IPS-15b (cell line): ENCODE results near the gene C1orf21.

Experiments
- H3K27me3 ChIP-seq: one replicate; pipeline ENCODE4 v1.6.1; 2013; ENCODE audit warnings: low read length; ENCODE audit not compliant: control insufficient read depth, insufficient read depth
- H3K36me3 ChIP-seq: one replicate; pipeline ENCODE4 v1.6.1; 2013; ENCODE audit warnings: low read length; ENCODE audit not compliant: control insufficient read depth, insufficient read depth
- H3K4me1 ChIP-seq: one replicate; pipeline ENCODE4 v1.6.1; 2013; ENCODE audit warnings: mild to moderate bottlenecking, low read length; ENCODE audit not compliant: control insufficient read depth, insufficient read depth
- H3K4me3 ChIP-seq: one replicate; pipeline ENCODE4 v1.5.1; 2013; ENCODE audit warnings: low read depth, low read length
- H3K9ac ChIP-seq: one replicate; pipeline ENCODE4 v1.6.1; 2013; ENCODE audit warnings: low read depth, mild to moderate bottlenecking, low read length
- H3K9me3 ChIP-seq: one replicate; pipeline ENCODE4 v1.6.1; 2013; ENCODE audit warnings: mild to moderate bottlenecking, low read length; ENCODE audit not compliant: control insufficient read depth, insufficient read depth

The C1orf21 gene

DNA sequence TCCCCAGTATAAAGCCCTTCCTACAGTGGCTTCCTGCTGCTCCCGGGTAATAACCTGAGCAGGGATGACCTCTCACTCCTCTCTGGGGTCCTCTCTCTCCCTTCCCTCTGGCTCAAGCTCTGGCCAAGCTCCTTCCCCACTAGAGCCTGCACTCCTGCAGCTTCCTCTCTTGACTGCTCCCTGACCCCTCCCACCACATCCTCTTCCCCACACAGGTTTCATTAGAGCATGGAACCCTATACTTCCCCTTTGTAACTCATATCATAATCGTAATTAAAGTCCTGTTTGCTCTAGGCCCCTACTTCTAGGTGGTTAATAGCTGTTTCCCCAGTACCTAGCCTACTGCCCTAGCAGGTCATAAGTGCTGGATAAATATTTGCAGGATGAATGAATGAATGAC, 146.2 kb downstream of the C1orf21 start:
- no peak overlapping the region for H3K9ac ChIP-seq
- H3K4me1 ChIP-seq: no peaks in the 10 kb centered on the region
- H3K9me3 ChIP-seq: no peaks in the 10 kb centered on the region
- no peak overlapping the region for H3K4me3 ChIP-seq
- H3K27me3 ChIP-seq: no peaks in the 10 kb centered on the region
- peaks cover 3% of the 10 kb centered on the region for H3K36me3 ChIP-seq

DNA sequence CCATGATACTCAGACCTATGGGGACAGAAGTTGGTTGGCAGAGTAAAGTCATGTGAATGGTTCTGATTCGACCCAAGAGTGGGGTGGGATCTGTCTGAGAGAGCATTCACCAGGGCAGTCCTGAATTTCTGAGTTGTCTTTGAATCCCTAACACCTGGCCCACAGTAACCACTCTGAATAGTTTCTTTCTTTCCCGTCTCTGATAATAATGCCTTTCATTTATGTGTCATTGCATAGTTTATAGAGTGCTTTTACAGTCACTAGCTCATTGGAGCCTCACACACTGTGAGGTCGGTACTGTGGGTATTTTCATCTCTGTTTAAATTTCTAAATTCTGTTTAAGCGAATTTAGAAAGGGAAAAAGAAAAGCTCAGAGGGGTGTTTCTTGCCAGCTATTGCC, 147.1 kb downstream of the C1orf21 start:
- no peak overlapping the region for H3K9ac ChIP-seq
- peaks cover 3% of the 10 kb centered on the region for H3K36me3 ChIP-seq
- H3K27me3 ChIP-seq: no peaks in the 10 kb centered on the region
- no peaks in the 10 kb centered on the region for H3K9me3 ChIP-seq
- H3K4me3 ChIP-seq: no peak overlapping the region
- H3K4me1 ChIP-seq: no peaks in the 10 kb centered on the region

DNA sequence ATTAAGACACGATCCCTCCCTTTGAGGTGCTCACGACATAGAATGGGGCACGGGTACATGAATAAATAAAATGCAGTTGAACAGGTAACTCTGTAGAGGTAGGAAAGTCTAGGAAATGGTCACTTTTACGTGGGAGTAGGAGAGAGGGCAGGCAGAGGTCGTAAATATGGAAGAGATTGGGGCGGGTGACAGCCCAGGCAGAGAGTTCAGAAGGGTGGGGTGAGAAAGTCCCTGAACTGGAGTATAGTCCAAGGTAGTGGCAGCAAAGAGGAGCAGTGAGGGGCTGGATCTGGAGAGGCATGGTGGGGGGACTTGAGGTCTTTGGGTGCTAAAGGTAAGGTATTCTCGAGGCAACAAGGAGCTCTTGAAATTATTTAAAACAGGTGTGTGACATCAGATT, 147.9 kb downstream of the C1orf21 start:
- no peak overlapping the region for H3K9ac ChIP-seq

DNA sequence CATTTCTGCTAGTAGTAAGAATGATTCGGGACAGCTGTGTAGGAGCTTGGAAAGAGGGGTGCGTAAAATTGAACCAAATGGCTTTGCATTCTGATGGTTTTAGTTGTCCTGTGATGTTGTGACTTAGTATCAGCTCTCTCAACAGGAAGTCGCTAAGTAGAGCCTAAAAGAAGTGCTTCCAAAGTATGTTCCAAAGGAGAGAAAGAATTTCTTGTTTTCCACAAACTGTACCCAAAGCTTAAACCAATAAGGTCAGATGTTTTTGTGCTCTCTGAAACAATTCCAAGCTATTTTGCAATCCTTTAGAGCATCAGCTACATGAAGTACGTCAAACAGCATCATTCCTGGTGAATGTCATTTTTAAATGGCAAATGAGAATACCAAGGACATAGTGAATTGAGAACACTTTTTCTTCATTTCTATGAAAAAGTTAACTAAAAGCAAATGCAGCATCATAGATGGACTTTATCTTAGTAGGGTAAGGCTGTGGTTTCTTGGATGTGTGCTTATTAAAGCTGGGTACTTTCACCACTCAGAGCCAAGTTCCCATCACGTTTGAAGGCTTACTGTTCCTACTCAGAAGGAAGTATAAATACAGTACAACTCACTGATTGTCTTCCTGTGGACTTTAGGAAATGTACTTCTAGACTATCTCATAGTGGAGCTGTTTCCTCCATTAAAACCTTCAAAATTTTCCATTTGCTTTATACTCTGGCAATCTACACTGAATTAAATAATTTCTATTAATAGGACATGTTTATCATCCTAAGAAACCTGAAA, 148.6 kb downstream of the C1orf21 start:
- no peaks in the 10 kb centered on the region for H3K9me3 ChIP-seq
- H3K27me3 ChIP-seq: no peaks in the 10 kb centered on the region
- H3K9ac ChIP-seq: no peak overlapping the region
- H3K4me3 ChIP-seq: no peak overlapping the region
- H3K36me3 ChIP-seq: peaks cover 3% of the 10 kb centered on the region
- H3K4me1 ChIP-seq: no peaks in the 10 kb centered on the region

More for the DNA sequence above, 147.9 kb downstream of the C1orf21 start:
- Histone ChIP-seq H3K27me3 (no peaks in the 10 kb centered on the region), H3K9me3 (no peaks in the 10 kb centered on the region), H3K4me3 (no peak overlapping the region), H3K4me1 (no peaks in the 10 kb centered on the region), H3K36me3 (peaks cover 3% of the 10 kb centered on the region)

DNA sequence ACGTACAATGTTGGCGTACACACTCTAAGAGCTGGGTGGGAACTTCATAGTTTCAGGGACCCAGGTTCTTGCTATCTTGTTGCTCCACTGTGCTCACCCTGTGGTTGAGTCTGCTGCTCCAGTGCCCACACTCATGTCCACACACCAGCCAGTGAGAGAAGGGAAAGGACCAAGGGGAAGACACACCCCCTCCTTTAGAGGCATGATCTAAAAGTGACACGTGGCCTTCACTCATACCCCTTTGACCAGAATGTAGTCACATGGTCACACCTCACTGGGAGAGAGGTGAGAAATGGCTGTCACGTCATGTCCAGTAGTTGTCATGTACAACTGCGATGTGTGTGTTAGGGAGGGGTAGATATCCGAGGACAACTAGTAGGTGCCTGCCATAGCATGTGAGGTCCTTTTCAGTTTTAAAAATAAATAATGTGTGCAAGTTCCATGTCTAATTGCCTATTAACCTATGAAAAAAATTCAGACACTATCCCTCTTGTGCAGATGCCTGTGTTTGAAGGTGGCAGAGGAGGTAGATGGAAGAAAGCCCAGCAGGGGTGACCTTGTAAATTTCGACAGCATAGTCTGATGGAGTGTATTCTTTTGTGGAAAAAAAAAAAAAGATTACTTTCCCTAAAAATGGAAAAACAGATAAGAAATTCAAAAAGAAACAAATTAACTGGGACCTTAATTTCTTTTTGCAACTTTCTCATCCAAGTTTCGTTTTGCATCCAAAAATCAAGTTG, 149.6 kb downstream of the C1orf21 start:
- no peaks in the 10 kb centered on the region for H3K27me3 ChIP-seq
- H3K36me3 ChIP-seq: peaks cover 3% of the 10 kb centered on the region
- no peak overlapping the region for H3K4me3 ChIP-seq
- H3K9me3 ChIP-seq: no peaks in the 10 kb centered on the region
- no peak overlapping the region for H3K9ac ChIP-seq
- no peaks in the 10 kb centered on the region for H3K4me1 ChIP-seq

DNA sequence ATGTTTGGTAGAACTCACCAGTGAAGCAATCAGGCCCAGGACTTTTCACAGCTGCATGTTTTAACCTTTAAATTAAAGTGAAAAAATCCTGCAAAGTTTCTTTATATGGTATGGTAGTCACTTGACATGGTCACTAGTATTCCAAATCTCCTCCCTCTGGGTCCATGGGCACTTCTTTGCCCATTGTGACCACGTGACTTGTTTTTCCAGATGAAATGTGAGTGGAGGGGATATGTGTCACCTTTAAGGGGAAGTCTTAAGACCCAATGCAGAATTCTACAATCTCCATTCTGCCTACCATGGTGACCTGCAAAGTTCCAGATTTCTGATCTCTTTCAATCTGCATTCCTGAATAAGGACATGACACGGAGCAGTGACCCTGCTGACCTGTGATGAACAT, 152.8 kb downstream of the C1orf21 start:
- Histone ChIP-seq H3K36me3 (peaks cover 3% of the 10 kb centered on the region), H3K9me3 (no peaks in the 10 kb centered on the region), H3K9ac (no peak overlapping the region), H3K27me3 (no peaks in the 10 kb centered on the region), H3K4me3 (no peak overlapping the region), H3K4me1 (no peaks in the 10 kb centered on the region)

DNA sequence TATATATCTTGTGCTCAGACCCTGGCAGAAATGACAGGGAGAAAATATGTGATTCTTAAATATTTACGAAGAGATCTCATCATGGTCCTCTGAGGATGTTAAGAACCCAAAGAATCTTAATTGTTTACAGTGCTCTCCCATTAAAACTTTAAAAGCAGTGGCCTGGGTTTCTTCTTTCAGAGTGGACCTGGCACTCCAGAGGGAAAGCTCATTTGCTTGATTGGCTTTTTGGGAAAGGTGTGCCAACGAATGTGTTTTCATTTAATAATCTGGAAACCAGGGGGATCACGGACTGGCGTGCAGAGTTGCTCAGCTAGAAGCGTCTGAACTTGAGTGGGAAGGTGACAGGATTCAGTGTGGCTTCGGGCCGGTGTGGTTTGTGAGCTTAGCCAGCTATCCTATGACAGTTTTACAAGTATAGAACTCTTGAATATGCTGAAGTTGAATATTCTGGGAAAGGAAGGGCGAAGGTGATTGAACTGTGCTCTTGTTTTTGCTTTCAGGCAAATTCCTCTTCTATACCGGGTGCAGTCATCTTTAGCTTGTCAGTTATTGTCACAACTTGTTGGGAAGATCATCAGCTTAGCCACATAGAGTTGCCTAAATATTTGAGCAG, 154.8 kb downstream of the C1orf21 start:
- Histone ChIP-seq H3K9ac (no peak overlapping the region), H3K27me3 (no peaks in the 10 kb centered on the region), H3K36me3 (no peaks in the 10 kb centered on the region), H3K4me1 (no peaks in the 10 kb centered on the region), H3K4me3 (no peak overlapping the region), H3K9me3 (no peaks in the 10 kb centered on the region)

DNA sequence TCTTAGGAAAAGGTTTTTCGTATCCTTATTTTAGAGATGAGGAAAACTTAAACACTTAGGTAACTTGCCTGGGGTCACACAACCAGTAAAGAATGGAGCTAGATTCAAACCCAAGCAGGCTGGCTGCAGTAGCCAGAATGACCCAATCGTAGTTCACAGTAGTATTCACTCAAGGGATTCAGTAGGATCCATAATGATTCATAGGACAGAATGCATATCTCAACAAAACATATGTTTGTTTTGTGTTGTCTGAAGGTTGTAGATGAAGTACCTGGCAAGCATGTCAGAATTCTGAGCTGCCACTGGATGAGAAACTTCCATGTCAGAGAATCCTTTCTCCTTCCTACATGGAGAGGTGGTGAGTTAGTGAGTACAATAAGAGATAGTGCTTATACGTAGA, 155.5 kb downstream of the C1orf21 start:
- Histone ChIP-seq H3K4me3 (no peak overlapping the region), H3K27me3 (no peaks in the 10 kb centered on the region), H3K4me1 (no peaks in the 10 kb centered on the region)

DNA sequence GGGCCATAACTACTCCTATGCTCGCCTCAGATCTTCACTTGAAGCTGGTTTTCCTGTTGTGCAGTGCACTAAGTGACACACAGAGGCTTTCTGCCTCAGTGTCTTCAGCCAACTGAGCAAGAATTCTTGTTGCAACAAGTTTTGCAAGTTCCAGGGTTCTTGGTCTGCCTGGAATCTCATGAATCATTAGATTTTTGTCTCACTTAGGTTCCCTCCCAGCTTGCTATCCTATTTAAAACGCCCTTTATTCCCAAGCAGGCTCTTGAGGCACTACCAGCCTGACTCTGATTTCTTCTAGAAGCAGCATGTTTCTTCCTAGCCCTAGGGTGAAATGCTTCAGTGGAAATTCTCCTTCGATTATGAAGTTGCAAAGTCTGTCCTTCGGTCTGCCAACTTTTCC, 158.8 kb downstream of the C1orf21 start:
- Histone ChIP-seq H3K36me3 (no peaks in the 10 kb centered on the region), H3K4me1 (no peaks in the 10 kb centered on the region), H3K9ac (no peak overlapping the region), H3K4me3 (no peak overlapping the region), H3K9me3 (no peaks in the 10 kb centered on the region), H3K27me3 (no peaks in the 10 kb centered on the region)

More for the DNA sequence above, 155.5 kb downstream of the C1orf21 start:
- Histone ChIP-seq H3K9ac (no peak overlapping the region), H3K36me3 (no peaks in the 10 kb centered on the region), H3K9me3 (no peaks in the 10 kb centered on the region)

DNA sequence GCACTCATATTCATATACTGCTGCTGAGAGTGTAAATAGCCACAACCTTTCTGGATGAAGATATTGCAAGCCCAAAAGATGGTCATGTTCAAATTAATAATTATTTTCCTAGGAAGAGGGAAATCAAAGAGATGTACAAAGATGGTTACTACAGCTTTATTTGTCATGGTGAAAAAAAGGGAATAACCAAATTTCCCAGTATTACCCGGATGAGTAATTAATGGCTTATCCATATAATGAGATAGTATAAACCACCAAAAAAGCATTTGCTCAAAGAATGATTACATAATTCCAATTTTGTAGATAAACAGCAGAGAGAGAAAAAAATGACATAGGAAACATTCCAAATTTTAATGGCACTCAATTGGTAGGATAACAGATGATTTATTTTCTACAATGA, 165.6 kb downstream of the C1orf21 start:
- Histone ChIP-seq H3K4me1 (peaks cover 9% of the 10 kb centered on the region), H3K27me3 (no peaks in the 10 kb centered on the region), H3K9me3 (no peaks in the 10 kb centered on the region), H3K36me3 (no peaks in the 10 kb centered on the region), H3K4me3 (no peak overlapping the region), H3K9ac (no peak overlapping the region)

DNA sequence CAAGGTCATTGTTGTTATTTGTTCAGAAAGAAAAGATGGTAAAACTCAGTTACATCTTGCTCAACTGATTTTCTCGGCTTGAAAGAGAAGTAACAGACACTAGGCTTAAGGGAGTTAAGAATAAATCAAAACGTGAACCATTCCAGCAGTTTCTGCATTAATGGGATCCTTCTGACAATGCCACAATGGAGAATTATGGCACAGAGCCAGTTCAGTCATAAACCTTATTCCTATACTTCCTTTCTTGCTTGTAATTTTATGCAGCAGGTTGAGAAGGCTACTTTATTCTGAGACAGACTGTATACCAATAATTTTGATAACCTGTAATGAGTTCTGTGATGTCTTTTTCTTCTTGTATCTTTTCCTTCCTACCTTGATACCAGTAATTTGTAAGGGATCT, 167.0 kb downstream of the C1orf21 start:
- Histone ChIP-seq H3K4me3 (no peak overlapping the region), H3K27me3 (no peaks in the 10 kb centered on the region), H3K4me1 (peaks cover 9% of the 10 kb centered on the region), H3K36me3 (no peaks in the 10 kb centered on the region), H3K9ac (no peak overlapping the region), H3K9me3 (no peaks in the 10 kb centered on the region)
